Brain microvascular endothelial cell (primary cell): Measurements from ENCODE around the gene WNT5B.

Experiments used
- DNase-seq: peaks from one replicate; pipeline ENCODE4 v3.0.0-alpha.2; 2020
- H3K27ac ChIP-seq: fragments of 250-450 bp; sonication (Bioruptor Pico); 2 replicates; pipeline ENCODE4 v1.5.1; 2020; ENCODE audit warnings: mild to moderate bottlenecking, moderate library complexity
- H3K27me3 ChIP-seq: fragments of 250-450 bp; sonication (Bioruptor Pico); replicated peaks from 2 replicates; pipeline ENCODE4 v1.5.1; 2020; ENCODE audit warnings: mild to moderate bottlenecking
- H3K36me3 ChIP-seq: fragments of 250-450 bp; sonication (Bioruptor Pico); replicated peaks from 2 replicates; pipeline ENCODE4 v1.5.1; 2020; ENCODE audit warnings: mild to moderate bottlenecking
- H3K4me3 ChIP-seq: 2 replicates; pipeline ENCODE4 v1.5.1; 2011; ENCODE audit warnings: low read depth, mild to moderate bottlenecking, control low read depth, low read length, moderate library complexity
- in situ Hi-C: cut with HindIII; loops from 2 replicates; pipeline ENCODE4 v1.10.0; 2017; ENCODE audit warnings: low sequenced_read_pairs, low pct_ligation_motif_present
- TF ChIP-seq, protein P1 (sequence below): IDR thresholded peaks from 2 replicates; pipeline ENCODE4 v1.5.1; 2011; ENCODE audit warnings: low read depth, mild to moderate bottlenecking, moderate library complexity, low read length, control low read depth, inconsistent platforms; ENCODE audit errors: missing control alignments

The WNT5B gene

DNA sequence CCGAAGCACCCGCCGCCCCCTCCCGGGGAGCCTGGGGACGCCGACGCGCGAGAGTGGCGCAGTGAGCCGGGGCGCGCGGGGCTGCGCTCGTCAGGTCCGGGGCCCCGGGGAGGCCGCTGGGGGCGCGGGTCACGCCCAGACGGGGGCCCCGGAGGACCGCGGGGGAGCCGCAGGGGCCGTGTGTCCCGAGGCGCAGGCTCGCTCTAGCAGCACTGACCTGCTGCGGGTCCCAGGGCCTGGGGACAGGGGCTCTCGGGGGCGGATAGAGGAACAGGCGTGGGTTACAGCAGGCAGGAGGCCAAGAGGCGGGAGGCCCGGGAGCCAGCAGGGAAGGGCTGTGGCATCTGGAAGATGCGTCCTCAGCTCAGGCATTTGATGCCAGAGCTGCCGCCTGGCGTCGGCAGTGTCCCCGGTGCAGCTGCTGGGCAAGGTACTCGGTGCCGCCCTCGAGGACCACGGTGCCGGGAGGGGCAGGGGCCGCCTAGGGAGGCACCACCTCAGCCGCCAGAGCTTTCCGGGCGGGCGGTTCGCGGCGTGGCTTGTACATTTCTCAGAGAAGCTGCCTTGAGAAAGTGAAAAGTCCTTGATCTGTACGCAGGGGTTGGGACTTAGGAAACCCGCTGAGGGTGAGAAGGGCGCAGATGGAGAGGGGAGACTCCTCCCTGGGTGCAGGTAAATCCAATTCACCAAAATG is 1.2 kb downstream of the WNT5B start:
- no peak overlapping the region for H3K27ac ChIP-seq
- H3K4me3 ChIP-seq, result peak overlapping the region; percentile 48
- TF ChIP-seq, protein P1, sequence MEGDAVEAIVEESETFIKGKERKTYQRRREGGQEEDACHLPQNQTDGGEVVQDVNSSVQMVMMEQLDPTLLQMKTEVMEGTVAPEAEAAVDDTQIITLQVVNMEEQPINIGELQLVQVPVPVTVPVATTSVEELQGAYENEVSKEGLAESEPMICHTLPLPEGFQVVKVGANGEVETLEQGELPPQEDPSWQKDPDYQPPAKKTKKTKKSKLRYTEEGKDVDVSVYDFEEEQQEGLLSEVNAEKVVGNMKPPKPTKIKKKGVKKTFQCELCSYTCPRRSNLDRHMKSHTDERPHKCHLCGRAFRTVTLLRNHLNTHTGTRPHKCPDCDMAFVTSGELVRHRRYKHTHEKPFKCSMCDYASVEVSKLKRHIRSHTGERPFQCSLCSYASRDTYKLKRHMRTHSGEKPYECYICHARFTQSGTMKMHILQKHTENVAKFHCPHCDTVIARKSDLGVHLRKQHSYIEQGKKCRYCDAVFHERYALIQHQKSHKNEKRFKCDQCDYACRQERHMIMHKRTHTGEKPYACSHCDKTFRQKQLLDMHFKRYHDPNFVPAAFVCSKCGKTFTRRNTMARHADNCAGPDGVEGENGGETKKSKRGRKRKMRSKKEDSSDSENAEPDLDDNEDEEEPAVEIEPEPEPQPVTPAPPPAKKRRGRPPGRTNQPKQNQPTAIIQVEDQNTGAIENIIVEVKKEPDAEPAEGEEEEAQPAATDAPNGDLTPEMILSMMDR, result peak; percentile 34
- H3K27me3 ChIP-seq, result no peaks in the 10 kb centered on the region
- in situ Hi-C loops, result no loop called here
- no peaks in the 10 kb centered on the region for H3K36me3 ChIP-seq
- DNase-seq, result no peak

DNA sequence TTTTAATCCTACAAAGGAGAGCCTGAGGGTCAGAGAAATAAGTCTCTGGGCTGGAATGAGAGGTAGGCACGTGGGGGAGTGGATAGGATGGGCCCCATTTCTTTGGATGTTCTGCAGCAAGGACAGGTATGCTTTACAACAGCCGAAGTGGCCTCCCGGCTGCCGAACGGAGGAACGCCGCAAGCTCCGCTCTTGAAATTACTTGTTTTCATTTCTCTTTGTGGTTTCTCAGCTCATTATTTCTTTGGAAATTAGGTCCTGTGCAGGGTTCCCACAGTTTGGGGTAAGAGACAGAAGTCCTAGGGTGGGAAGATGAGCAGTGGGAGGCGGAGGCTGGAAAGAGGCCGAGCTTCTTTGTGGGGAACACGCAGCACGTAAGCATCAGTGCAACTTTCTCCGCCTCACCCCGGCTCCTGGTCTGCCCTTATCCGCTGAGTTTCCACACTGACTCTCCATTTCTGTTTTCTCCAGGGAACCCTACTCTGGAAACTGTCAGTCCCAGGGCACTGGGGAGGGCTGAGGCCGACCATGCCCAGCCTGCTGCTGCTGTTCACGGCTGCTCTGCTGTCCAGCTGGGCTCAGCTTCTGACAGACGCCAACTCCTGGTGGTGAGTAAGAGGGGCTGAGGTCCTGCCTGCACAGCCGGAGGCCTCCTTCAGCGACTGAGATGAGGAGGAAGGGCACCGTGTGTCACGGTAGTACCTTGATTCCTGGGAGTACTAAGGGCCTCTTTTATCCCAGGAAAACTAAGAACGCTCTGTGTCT is 2.0 kb downstream of the WNT5B start:
- TF ChIP-seq, protein P1, result peak; percentile 50
- in situ Hi-C loops, result no loop called here
- Histone ChIP-seq H3K36me3 (no peaks in the 10 kb centered on the region), H3K27ac (no peak overlapping the region), H3K27me3 (no peaks in the 10 kb centered on the region), H3K4me3 (no peak overlapping the region)
- peak; percentile 55 for DNase-seq

DNA sequence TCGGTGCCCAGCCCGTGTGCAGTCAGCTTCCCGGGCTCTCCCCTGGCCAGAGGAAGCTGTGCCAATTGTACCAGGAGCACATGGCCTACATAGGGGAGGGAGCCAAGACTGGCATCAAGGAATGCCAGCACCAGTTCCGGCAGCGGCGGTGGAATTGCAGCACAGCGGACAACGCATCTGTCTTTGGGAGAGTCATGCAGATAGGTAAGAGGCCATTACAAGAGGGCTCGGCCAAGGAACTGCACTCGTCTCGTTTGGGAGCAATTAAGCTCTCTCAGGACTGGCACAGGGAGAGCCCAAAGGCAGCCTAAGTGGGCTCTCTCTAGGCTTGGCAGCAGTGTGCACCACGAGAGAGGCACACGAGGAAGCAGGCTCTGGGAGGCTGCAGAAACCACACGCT is 3.7 kb downstream of the WNT5B start:
- no peak overlapping the region for H3K27ac ChIP-seq
- DNase-seq, result no peak
- no peaks in the 10 kb centered on the region for H3K27me3 ChIP-seq
- no peaks in the 10 kb centered on the region for H3K36me3 ChIP-seq
- TF ChIP-seq, protein P1, result no peak
- no peak overlapping the region for H3K4me3 ChIP-seq
- in situ Hi-C loops, result no loop called here

DNA sequence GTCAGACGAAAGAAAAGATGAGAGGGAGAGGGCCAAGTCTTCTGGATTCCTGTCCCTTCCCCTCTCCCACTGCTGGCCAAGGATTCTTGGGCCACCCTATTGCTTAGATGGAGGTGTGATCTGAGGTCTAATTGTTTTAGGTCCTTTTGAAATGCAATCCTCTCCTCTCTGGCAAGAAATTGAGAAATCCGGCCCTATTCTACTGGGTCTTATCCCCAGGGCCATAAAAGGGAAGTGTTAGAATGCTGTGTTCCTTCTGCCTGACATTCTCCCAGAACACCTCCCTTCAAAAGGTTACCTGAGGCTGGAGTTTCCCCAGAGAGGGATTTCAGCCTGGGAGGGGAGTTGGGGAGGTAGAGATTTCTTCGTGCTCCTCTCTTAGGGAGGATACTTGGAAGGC is 4.4 kb downstream of the WNT5B start:
- TF ChIP-seq, protein P1, result no peak
- no peaks in the 10 kb centered on the region for H3K36me3 ChIP-seq
- H3K27ac ChIP-seq, result no peak overlapping the region
- in situ Hi-C loops, result no loop called here
- no peak for DNase-seq
- no peak overlapping the region for H3K4me3 ChIP-seq
- no peaks in the 10 kb centered on the region for H3K27me3 ChIP-seq

DNA sequence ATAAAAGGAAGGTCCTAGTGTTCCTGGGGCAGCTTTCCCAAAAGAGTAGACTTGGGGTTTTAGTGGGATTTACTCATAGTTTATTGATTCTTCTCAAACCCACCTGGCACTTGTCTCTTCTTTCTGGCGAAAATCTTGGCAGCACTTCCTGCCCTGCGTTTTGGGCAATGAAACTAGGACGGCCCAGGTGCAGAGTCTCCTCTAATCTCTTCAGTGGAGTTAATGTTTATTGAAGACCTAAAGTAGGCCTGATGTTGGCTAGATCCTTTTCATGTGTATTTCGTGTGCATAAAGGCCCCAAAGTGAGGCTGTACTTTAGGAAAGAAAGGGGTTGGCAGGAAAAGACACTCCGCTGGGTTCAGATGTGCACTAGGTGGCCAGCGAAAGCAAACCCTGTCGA is 5.1 kb downstream of the WNT5B start:
- H3K36me3 ChIP-seq, result no peaks in the 10 kb centered on the region
- in situ Hi-C loops, result no loop called here
- TF ChIP-seq, protein P1, result no peak

More for the DNA sequence above, 5.1 kb downstream of the WNT5B start:
- DNase-seq, result no peak
- Histone ChIP-seq H3K4me3 (no peak overlapping the region), H3K27me3 (no peaks in the 10 kb centered on the region), H3K27ac (no peak overlapping the region)
